Ascending aorta (tissue), 2 donors: Measurements from ENCODE around the gene FAM181A. TPM values are rescaled to one million over a fixed set of nuclear protein-coding genes. Genes with fewer than 3 reads are reported as not detected.

ENCODE experiments used
- DNase-seq, 2 donors: peaks; one replicate each; pipeline ENCODE4 v3.0.0-alpha.2; 2019; ENCODE audit warnings: low spot score in 2 of 2
- H3K27ac ChIP-seq, 2 donors: fragments of 200-600 bp; sonication (generic); one replicate each; pipeline ENCODE4 v1.5.1; 2016 to 2017; ENCODE audit warnings: mild to moderate bottlenecking in 1 of 2
- H3K27me3 ChIP-seq: fragments of 200-600 bp; sonication (generic); one replicate; pipeline ENCODE4 v1.5.1; 2017
- H3K36me3 ChIP-seq, 2 donors: fragments of 200-600 bp; sonication (generic); one replicate each; pipeline ENCODE4 v1.5.1; 2016
- H3K4me1 ChIP-seq, 2 donors: fragments of 200-600 bp; sonication (generic); one replicate each; pipeline ENCODE4 v1.5.1; 2016 to 2017; ENCODE audit warnings: mild to moderate bottlenecking in 1 of 2
- H3K4me3 ChIP-seq, 2 donors: fragments of 200-600 bp; sonication (generic); one replicate each; pipeline ENCODE4 v1.5.1; 2016 to 2017; ENCODE audit warnings: mild to moderate bottlenecking in 1 of 2
- H3K9me3 ChIP-seq, 2 donors: fragments of 200-600 bp; sonication (generic); one replicate each; pipeline ENCODE4 v1.5.1; 2016
- intact Hi-C: fragments of 100-400 bp; cut with DNase I; formaldehyde crosslinking; loops from one replicate; pipeline ENCODE4 v1.15.1; 2023
- total RNA-seq: library from RNA; depleted of rRNA; stranded (reverse); fragments of >200 nt; gene quantifications from one replicate; pipeline ENCODE4 v1.1.0, GENCODE V29; 2016
- TF ChIP-seq, protein P1 (sequence below), 3 experiments: fragments of 200-600 bp in 2 of 3; fragments of 450-650 bp in 1 of 3; sonication (generic) in 2 of 3; IDR thresholded peaks; one replicate each; pipeline ENCODE4 v1.5.1; 2016 to 2019; ENCODE audit warnings: antibody characterized with exemption in 3 of 3, mild to moderate bottlenecking in 1 of 3, moderate library complexity in 1 of 3

Gene FAM181A
- total RNA-seq, 1 donor from 2014 or later, result not detected

DNA sequence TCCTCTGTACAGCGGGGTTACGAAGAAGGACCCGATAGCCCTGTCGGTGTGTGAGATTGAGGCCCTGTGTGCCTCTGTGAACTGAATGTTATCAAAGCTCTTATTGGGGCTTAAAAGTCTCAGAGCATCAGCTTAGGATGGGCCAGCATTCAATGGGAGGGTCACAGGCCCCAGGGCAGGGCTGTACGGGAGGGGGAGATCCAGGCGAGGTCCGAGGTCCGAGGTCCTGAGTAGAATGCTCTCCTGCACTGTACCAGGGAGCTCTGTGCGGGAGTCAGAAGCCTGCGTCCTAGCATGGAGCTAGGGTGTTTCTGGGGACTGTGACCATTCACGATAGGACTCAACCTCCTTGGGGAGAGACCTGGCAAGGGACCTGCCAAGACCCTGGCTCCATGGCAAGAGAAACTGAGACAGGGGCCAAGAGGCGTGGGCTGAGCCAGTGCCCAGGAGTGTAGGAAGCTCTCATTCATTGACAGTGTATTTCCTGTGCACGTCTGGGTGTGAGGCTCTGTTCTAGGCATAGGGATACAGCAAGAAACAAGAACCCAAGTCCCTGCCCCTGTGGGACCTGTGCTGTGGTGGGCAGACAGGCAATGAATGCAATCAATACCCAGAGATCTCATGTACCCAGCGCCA, 12.0 kb upstream of the FAM181A start:
- H3K4me3 ChIP-seq, result no peak overlapping the region
- DNase-seq, result no peak

DNA sequence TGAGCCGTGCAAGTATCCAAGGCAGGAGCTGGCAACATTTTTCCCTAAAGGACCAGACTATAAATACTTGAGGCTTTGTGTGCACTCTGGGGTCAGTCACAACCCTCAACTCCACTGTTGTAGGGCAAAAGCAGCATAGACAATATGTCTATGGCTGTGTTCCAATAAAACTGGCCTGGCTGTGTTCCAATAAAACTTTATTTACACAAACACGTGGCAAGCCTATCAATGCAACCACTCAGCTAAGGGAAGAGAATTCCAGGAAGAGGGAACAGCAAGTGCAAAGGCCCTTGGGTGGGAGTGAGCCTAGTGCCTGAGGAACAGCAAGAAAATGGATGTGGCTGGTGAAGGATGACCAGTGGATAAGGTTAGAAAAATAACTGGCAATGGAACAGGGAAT, 11.3 kb upstream of the FAM181A start:
- Histone ChIP-seq H3K27me3 (no peaks in the 10 kb centered on the region), H3K4me1 (no peaks in the 10 kb centered on the region), H3K9me3 (no peaks in the 10 kb centered on the region), H3K4me3 (no peak overlapping the region), H3K27ac (no peak overlapping the region), H3K36me3 (no peaks in the 10 kb centered on the region)
- DNase-seq, result no peak
- TF ChIP-seq, protein P1, sequence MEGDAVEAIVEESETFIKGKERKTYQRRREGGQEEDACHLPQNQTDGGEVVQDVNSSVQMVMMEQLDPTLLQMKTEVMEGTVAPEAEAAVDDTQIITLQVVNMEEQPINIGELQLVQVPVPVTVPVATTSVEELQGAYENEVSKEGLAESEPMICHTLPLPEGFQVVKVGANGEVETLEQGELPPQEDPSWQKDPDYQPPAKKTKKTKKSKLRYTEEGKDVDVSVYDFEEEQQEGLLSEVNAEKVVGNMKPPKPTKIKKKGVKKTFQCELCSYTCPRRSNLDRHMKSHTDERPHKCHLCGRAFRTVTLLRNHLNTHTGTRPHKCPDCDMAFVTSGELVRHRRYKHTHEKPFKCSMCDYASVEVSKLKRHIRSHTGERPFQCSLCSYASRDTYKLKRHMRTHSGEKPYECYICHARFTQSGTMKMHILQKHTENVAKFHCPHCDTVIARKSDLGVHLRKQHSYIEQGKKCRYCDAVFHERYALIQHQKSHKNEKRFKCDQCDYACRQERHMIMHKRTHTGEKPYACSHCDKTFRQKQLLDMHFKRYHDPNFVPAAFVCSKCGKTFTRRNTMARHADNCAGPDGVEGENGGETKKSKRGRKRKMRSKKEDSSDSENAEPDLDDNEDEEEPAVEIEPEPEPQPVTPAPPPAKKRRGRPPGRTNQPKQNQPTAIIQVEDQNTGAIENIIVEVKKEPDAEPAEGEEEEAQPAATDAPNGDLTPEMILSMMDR (IDR thresholded peaks at IDR 0.05), result no peak
- intact Hi-C loops, result no loop called here

More for the DNA sequence above, 12.0 kb upstream of the FAM181A start:
- no peaks in the 10 kb centered on the region for H3K27me3 ChIP-seq
- intact Hi-C loops, result no loop called here
- H3K9me3 ChIP-seq, result no peaks in the 10 kb centered on the region
- TF ChIP-seq, protein P1 (IDR thresholded peaks at IDR 0.05), result no peak
- H3K4me1 ChIP-seq, result no peaks in the 10 kb centered on the region
- H3K36me3 ChIP-seq, result no peaks in the 10 kb centered on the region
- H3K27ac ChIP-seq, result no peak overlapping the region

DNA sequence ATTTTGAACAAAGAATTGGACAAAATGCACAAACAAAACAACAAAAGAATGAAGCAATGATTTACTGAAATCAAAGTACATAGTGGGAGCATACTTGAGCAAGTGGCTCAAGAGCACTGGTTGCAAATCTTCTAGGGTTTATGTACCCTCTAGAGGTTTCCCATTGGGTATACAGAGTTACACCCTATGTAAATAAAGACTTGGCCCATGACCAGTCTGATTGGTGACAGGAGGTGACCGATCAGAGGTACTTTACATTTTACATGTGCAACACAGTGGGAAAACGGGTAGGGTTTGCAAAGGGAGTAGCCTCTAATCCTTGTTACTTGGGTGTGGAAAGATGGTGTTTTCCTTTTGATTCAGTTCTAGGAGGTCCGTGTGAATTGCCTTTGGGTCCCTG, 10.6 kb upstream of the FAM181A start:
- TF ChIP-seq, protein P1 (IDR thresholded peaks at IDR 0.05), result no peak
- H3K4me1 ChIP-seq, result no peaks in the 10 kb centered on the region
- DNase-seq, result no peak
- intact Hi-C loops, result no loop called here
- no peak overlapping the region for H3K4me3 ChIP-seq
- H3K9me3 ChIP-seq, result no peaks in the 10 kb centered on the region
- no peaks in the 10 kb centered on the region for H3K27me3 ChIP-seq
- no peaks in the 10 kb centered on the region for H3K36me3 ChIP-seq
- no peak overlapping the region for H3K27ac ChIP-seq

- DNase-seq, result no peak
Observed at GRCh38 chr14:93917141-93917540, 10.0 kb upstream of the FAM181A start.

DNA sequence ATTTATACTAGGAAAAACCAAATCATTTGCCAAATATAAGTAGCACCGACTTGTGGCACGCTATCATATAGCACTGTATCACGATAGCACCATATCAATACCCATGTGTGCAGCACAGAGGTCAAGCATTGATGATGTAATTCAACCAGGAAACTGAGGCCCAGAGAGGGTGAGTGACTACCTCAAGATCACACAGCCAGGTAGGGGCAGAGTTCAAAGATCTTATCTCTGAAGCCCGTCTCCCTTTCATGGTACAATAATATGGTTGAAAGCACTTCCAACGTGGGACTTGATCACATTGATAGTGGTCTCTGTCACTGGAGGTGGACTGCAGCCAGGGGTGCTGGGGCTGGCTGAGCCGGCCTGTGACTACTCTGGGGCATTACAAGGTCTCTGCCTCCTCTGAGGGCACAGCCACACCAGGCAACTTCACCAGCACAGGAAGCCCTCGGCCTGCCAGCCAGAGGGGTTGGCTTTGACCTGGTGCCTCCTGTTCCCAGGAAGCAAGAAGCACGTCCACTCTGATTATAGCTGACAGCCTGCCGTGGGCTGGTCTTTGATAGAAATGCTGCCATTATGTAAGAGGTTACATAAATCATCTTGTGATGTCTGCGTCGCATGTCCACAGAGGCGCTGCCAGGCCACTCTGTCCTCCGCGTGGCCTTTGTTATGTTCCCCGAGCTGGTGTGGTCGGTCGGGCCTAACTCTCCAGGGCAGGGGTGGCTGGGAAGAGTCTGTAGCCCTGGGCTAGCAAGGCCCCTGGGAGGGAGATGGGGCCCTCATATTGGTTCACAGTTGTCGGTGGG, 5.9 kb upstream of the FAM181A start:
- Histone ChIP-seq H3K4me1 (no peaks in the 10 kb centered on the region), H3K27ac (no peak overlapping the region), H3K27me3 (no peaks in the 10 kb centered on the region), H3K9me3 (no peaks in the 10 kb centered on the region), H3K36me3 (no peaks in the 10 kb centered on the region), H3K4me3 (no peak overlapping the region)
- DNase-seq, result no peak
- TF ChIP-seq, protein P1 (IDR thresholded peaks at IDR 0.05), result no peak
- intact Hi-C loops, result no loop called here

More at GRCh38 chr14:93917141-93917540, 10.0 kb upstream of the FAM181A start:
- H3K4me1 ChIP-seq, result no peaks in the 10 kb centered on the region
- no peak overlapping the region for H3K27ac ChIP-seq
- TF ChIP-seq, protein P1 (IDR thresholded peaks at IDR 0.05), result no peak
- no peaks in the 10 kb centered on the region for H3K36me3 ChIP-seq
- no peaks in the 10 kb centered on the region for H3K27me3 ChIP-seq
- H3K9me3 ChIP-seq, result no peaks in the 10 kb centered on the region
- no peak overlapping the region for H3K4me3 ChIP-seq
- intact Hi-C loops, result no loop called here
